ENCODE data around the gene SAA4.

Gene SAA4

DNA sequence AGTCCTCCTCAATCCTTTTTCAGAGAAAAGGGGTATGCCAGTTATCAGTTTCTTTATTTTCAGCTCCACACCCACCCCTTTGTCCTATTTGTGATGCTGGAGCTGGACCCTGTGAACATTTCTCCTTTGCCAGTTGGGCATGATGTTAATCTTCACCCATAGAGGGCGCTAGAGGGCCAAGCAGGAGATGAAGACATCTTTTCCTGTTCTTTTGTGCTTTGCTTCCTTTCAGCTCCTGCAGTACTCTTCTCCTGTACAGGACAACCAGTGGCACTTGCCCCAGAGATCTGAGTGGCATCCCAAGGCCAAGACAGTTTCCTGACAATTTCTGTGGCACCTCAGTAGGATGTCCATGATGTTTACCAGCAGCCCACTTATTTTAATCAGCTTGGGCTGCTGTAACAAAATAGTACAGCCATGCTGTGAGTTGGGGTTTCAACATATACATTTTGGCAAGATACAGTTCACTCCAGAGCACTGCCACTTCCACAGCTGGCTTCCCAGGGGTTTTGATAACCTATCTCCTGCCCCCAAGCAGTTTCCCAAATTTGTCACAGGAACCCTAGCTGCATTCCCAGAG is 7.3 kb upstream of the SAA4 start:
- ChIA-PET CTCF (interaction anchor here (0.6 to 2.1 kb wide), 39 partner anchors 9 to 1798 kb away, joined by 3 to 27 read pairs (median 4); partner anchors contain the start of genes GTF2H1, HPS5 and SAAL1), POLR2A (interaction anchor here (0.6 to 1.8 kb wide), 6 partner anchors 78 to 390 kb away, joined by 3 to 7 read pairs (median 4); partner anchors contain the start of genes HPS5, LDHA, SPTY2D1 and TSG101)
- Histone ChIP-seq H3K4me3 (ENCODE audit: low read depth, low read length) (no peak overlapping the region), H3K36me3 (ENCODE audit: control insufficient read depth in 2 of 2, insufficient read depth in 1 of 2, low read length in 2 of 2) (no peaks in the 10 kb centered on the region), H3K4me1 (ENCODE audit: control insufficient read depth, insufficient read depth, low read length) (no peaks in the 10 kb centered on the region), H3K27ac (ENCODE audit: extremely low read depth, low read depth, low read length) (no peak overlapping the region), H3K9me3 (ENCODE audit: control insufficient read depth, insufficient read depth, low read depth, low read length) (no peaks in the 10 kb centered on the region)
- TF ChIP-seq ZNF76 (tag by site-specific recombination; IDR thresholded peaks at IDR 0.05; ENCODE audit: borderline replicate concordance, low read depth) (no peak), ZNF654 (tag by site-specific recombination; IDR thresholded peaks at IDR 0.05; ENCODE audit: low read depth) (peak; percentile 67), SETDB1 (IDR thresholded peaks at IDR 0.05; ENCODE audit: insufficient read length, low read length) (peak; percentile 18)

DNA sequence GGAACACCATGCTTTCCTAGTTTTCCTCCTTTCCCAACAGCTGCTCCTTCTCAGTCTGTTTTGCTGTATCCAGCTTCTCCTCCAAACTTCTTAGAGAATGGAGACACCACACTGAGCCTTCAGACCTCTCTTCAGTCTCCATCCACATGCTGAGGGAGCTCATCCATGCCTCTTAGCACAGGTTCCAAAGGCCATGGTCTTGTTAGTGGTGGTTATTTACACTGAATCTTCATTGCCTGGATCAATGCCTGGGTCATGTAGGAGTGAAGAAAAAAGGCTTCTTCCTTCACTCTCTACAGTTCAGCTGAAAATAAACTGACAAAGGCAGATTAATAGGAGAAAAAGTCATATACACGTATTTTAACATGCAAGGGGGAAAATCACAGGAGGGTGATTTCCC is 3.1 kb upstream of the SAA4 start:
- Histone ChIP-seq H3K9me3 (ENCODE audit: control insufficient read depth, insufficient read depth, low read depth, low read length) (no peaks in the 10 kb centered on the region), H3K4me3 (ENCODE audit: low read depth, low read length) (no peak overlapping the region), H3K4me1 (ENCODE audit: control insufficient read depth, insufficient read depth, low read length) (no peaks in the 10 kb centered on the region), H3K27ac (ENCODE audit: extremely low read depth, low read depth, low read length) (no peak overlapping the region), H3K36me3 (ENCODE audit: control insufficient read depth in 2 of 2, insufficient read depth in 1 of 2, low read length in 2 of 2) (no peaks in the 10 kb centered on the region)
- POLR2A ChIA-PET: no interaction called here
- CTCF ChIA-PET: interaction anchor here (1.3 kb wide), 1 partner anchor 525 kb away, joined by 3 read pairs; no protein-coding TSS in a partner anchor
- TF ChIP-seq, protein P1, sequence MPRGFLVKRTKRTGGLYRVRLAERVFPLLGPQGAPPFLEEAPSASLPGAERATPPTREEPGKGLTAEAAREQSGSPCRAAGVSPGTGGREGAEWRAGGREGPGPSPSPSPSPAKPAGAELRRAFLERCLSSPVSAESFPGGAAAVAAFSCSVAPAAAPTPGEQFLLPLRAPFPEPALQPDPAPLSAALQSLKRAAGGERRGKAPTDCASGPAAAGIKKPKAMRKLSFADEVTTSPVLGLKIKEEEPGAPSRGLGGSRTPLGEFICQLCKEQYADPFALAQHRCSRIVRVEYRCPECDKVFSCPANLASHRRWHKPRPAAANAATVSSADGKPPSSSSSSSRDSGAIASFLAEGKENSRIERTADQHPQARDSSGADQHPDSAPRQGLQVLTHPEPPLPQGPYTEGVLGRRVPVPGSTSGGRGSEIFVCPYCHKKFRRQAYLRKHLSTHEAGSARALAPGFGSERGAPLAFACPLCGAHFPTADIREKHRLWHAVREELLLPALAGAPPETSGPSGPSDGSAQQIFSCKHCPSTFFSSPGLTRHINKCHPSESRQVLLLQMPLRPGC (tag by site-specific recombination; IDR thresholded peaks at IDR 0.05): no peak
- TF ChIP-seq, protein P2, sequence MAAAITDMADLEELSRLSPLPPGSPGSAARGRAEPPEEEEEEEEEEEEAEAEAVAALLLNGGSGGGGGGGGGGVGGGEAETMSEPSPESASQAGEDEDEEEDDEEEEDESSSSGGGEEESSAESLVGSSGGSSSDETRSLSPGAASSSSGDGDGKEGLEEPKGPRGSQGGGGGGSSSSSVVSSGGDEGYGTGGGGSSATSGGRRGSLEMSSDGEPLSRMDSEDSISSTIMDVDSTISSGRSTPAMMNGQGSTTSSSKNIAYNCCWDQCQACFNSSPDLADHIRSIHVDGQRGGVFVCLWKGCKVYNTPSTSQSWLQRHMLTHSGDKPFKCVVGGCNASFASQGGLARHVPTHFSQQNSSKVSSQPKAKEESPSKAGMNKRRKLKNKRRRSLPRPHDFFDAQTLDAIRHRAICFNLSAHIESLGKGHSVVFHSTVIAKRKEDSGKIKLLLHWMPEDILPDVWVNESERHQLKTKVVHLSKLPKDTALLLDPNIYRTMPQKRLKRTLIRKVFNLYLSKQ (tag by site-specific recombination; IDR thresholded peaks at IDR 0.05; ENCODE audit: borderline replicate concordance): no peak
- no peak for TF ChIP-seq ZBTB8A (tag by site-specific recombination; IDR thresholded peaks at IDR 0.05)
- no peak for TF ChIP-seq KLF16 (tag by site-specific recombination; IDR thresholded peaks at IDR 0.05)
- no peak for TF ChIP-seq ZNF366 (tag by site-specific recombination; conservative IDR thresholded peaks at IDR 0.05)
- TF ChIP-seq SCRT2 (tag by site-specific recombination; IDR thresholded peaks at IDR 0.05): no peak
- no peak for TF ChIP-seq MEIS1 (CRISPR knock-in tag; IDR thresholded peaks at IDR 0.05; ENCODE audit: borderline replicate concordance)
- TF ChIP-seq, protein P3, sequence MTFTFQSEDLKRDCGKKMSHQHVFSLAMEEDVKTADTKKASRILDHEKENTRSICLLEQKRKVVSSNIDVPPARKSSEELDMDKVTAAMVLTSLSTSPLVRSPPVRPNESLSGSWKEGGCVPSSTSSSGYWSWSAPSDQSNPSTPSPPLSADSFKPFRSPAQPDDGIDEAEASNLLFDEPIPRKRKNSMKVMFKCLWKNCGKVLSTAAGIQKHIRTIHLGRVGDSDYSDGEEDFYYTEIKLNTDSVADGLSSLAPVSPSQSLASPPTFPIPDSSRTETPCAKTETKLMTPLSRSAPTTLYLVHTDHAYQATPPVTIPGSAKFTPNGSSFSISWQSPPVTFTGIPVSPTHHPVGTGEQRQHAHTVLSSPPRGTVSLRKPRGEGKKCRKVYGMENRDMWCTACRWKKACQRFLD (tag by site-specific recombination; IDR thresholded peaks at IDR 0.05): no peak
- TF ChIP-seq SP3 (tag by site-specific recombination; IDR thresholded peaks at IDR 0.05): no peak
- TF ChIP-seq ZNF626 (tag by site-specific recombination; IDR thresholded peaks at IDR 0.05): no peak
- TF ChIP-seq GLIS1 (tag by site-specific recombination; IDR thresholded peaks at IDR 0.05): no peak
- TF ChIP-seq, protein P4, sequence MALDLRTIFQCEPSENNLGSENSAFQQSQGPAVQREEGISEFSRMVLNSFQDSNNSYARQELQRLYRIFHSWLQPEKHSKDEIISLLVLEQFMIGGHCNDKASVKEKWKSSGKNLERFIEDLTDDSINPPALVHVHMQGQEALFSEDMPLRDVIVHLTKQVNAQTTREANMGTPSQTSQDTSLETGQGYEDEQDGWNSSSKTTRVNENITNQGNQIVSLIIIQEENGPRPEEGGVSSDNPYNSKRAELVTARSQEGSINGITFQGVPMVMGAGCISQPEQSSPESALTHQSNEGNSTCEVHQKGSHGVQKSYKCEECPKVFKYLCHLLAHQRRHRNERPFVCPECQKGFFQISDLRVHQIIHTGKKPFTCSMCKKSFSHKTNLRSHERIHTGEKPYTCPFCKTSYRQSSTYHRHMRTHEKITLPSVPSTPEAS (tag by site-specific recombination; IDR thresholded peaks at IDR 0.05): no peak
- TF ChIP-seq RBAK (tag by site-specific recombination; IDR thresholded peaks at IDR 0.05): no peak
- no peak for TF ChIP-seq ZNF776 (tag by site-specific recombination; IDR thresholded peaks at IDR 0.05; ENCODE audit: borderline replicate concordance)
- no peak for TF ChIP-seq ZNF76 (tag by site-specific recombination; IDR thresholded peaks at IDR 0.05; ENCODE audit: borderline replicate concordance, low read depth)
- TF ChIP-seq ZNF785 (tag by site-specific recombination; IDR thresholded peaks at IDR 0.05): no peak

Data from HEK293 (cell line).